Measurements from ENCODE around the gene CRYZL1. TPM values are rescaled to one million over a fixed set of nuclear protein-coding genes. Genes with fewer than 3 reads are reported as not detected.
A peak's percentile ranks its signal among the peaks of the same experiment; 100 is the strongest.
"Not testable (repeated sequence)": the region's sequence is repeated elsewhere in the genome, so short reads cannot be mapped to it uniquely, and the experiment has no call there.

Gene CRYZL1
- total and polyA plus RNA-seq, 12 donors: 14.0 to 69.5 (median 33.4) TPM

GRCh38 chr21:33682992-33683627, 41.6 kb upstream of the CRYZL1 start:
- H3K9me3 ChIP-seq (replicated peaks in 1 of 3): no peaks in the 10 kb centered on the region
- H3K36me3 ChIP-seq (replicated peaks in 1 of 2): no peaks in the 10 kb centered on the region
- H3K27me3 ChIP-seq: no peaks in the 10 kb centered on the region
- intact Hi-C loops (cut with DNase I): no loop called here
- peak in 4 of 7 donors; percentile 19 to 40 (median 33) for DNase-seq
- H3K4me1 ChIP-seq (replicated peaks in 1 of 2): peaks cover 40 to 54% of the 10 kb centered on the region in 2 donors
- H3K4me3 ChIP-seq: no peak overlapping the region
- H3K27ac ChIP-seq: peak overlapping the region in 4 of 5 donors; percentile 16 to 71 (median 61)
- no peak for TF ChIP-seq CTCF (IDR thresholded peaks at IDR 0.05)
- WGBS, 4 donors: 57 to 64% (median 58%) methylated on average over 4 of the region's 4 CpGs

- no peak overlapping the region for H3K4me3 ChIP-seq
- H3K36me3 ChIP-seq (replicated peaks in 1 of 2): no peaks in the 10 kb centered on the region
- H3K27ac ChIP-seq: no peak overlapping the region
- TF ChIP-seq CTCF (IDR thresholded peaks at IDR 0.05) (no peak), POLR2A (IDR thresholded peaks at IDR 0.05) (no peak)
- DNase-seq: no peak
- H3K4me1 ChIP-seq (replicated peaks in 1 of 2): peaks cover 28 to 36% of the 10 kb centered on the region in 2 donors
- WGBS, 4 donors: 94 to 99% (median 96%) methylated on average over 6 of the region's 6 CpGs
- H3K27me3 ChIP-seq: no peaks in the 10 kb centered on the region
- intact Hi-C loops (cut with DNase I): no loop called here
- H3K9me3 ChIP-seq (replicated peaks in 1 of 3): no peaks in the 10 kb centered on the region
Observed at GRCh38 chr21:33680870-33681269, 39.3 kb upstream of the CRYZL1 start.

- H3K4me3 ChIP-seq: no peak overlapping the region
- TF ChIP-seq POLR2A (IDR thresholded peaks at IDR 0.05) (no peak), CTCF (IDR thresholded peaks at IDR 0.05) (no peak)
- intact Hi-C loops (cut with DNase I): no loop called here
- H3K27ac ChIP-seq: no peak overlapping the region
- H3K4me1 ChIP-seq (replicated peaks in 1 of 2): peaks cover 12 to 29% of the 10 kb centered on the region in 2 donors
- DNase-seq: no peak
- no peaks in the 10 kb centered on the region for H3K9me3 ChIP-seq (replicated peaks in 1 of 3)
- H3K27me3 ChIP-seq: no peaks in the 10 kb centered on the region
- WGBS, 4 donors: 96 to 98% (median 97%) methylated on average over 9 of the region's 9 CpGs
- no peaks in the 10 kb centered on the region for H3K36me3 ChIP-seq (replicated peaks in 1 of 2)
Observed at GRCh38 chr21:33677450-33677849, 35.9 kb upstream of the CRYZL1 start.

GRCh38 chr21:33676666-33677065, 35.1 kb upstream of the CRYZL1 start:
- WGBS, 4 donors: 97 to 98% (median 98%) methylated on average over 5 of the region's 5 CpGs

GRCh38 chr21:33674226-33674625, 32.7 kb upstream of the CRYZL1 start:
- Histone ChIP-seq H3K27ac (no peak overlapping the region), H3K36me3 (replicated peaks in 1 of 2) (no peaks in the 10 kb centered on the region), H3K4me3 (no peak overlapping the region), H3K27me3 (no peaks in the 10 kb centered on the region), H3K4me1 (replicated peaks in 1 of 2) (peaks cover 16 to 35% of the 10 kb centered on the region in 2 donors), H3K9me3 (replicated peaks in 1 of 3) (no peaks in the 10 kb centered on the region)
- no peak for DNase-seq
- no peak for TF ChIP-seq POLR2A (IDR thresholded peaks at IDR 0.05)
- no peak for TF ChIP-seq CTCF (IDR thresholded peaks at IDR 0.05)
- 4 to 89% (median 72%) methylated on average over 1 of the region's 1 CpG for WGBS, 4 donors
- intact Hi-C loops (cut with DNase I): no loop called here

More at GRCh38 chr21:33676666-33677065, 35.1 kb upstream of the CRYZL1 start:
- H3K4me3 ChIP-seq; intact Hi-C loops (cut with DNase I); H3K27ac ChIP-seq; H3K9me3 ChIP-seq (replicated peaks in 1 of 3); H3K36me3 ChIP-seq (replicated peaks in 1 of 2); DNase-seq; H3K27me3 ChIP-seq: not testable (repeated sequence)
- peaks cover 12 to 27% of the 10 kb centered on the region in 2 donors for H3K4me1 ChIP-seq (replicated peaks in 1 of 2)
